ENCODE results near the gene MCM3AP.
"Not testable (repeated sequence)": the region's sequence is repeated elsewhere in the genome, so short reads cannot be mapped to it uniquely, and the experiment has no call there.

DNA sequence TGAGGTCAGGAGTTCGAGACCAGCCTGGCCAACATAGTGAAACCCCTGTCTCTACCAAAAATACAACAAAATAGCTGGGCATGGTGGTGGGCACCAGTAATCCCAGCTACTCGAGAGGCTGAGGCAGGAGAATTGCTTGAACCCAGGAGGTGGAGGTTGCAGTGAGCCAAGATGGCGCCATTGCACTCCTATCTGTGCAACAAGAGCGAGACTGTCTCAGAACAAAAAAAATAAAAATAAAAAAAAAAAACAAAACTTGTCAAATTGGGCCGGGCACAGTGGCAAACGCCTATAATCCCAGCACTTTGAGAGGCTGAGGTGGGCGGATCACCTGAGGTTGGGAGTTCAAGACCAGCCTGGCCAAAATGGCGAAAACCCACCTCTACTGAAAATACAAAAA lies 24.8 kb upstream of the MCM3AP start:
- TF ChIP-seq, protein P1, sequence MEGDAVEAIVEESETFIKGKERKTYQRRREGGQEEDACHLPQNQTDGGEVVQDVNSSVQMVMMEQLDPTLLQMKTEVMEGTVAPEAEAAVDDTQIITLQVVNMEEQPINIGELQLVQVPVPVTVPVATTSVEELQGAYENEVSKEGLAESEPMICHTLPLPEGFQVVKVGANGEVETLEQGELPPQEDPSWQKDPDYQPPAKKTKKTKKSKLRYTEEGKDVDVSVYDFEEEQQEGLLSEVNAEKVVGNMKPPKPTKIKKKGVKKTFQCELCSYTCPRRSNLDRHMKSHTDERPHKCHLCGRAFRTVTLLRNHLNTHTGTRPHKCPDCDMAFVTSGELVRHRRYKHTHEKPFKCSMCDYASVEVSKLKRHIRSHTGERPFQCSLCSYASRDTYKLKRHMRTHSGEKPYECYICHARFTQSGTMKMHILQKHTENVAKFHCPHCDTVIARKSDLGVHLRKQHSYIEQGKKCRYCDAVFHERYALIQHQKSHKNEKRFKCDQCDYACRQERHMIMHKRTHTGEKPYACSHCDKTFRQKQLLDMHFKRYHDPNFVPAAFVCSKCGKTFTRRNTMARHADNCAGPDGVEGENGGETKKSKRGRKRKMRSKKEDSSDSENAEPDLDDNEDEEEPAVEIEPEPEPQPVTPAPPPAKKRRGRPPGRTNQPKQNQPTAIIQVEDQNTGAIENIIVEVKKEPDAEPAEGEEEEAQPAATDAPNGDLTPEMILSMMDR (IDR thresholded peaks at IDR 0.05; ENCODE audit: low read length) = not testable (repeated sequence)
- not testable (repeated sequence) for TF ChIP-seq EZH2 (IDR thresholded peaks at IDR 0.05; ENCODE audit: borderline replicate concordance, low read length)

All from OCI-LY1 (cell line).